Liver (tissue), 3 donors: Measurements from ENCODE around the gene DOCK8.

Experiments
- EGR1 ChIP-seq, 2 donors: IDR thresholded peaks; 2 replicates each; pipeline ENCODE4 v1.6.1; 2016 to 2018; ENCODE audit warnings: antibody characterized with exemption in 2 of 2, low read depth in 2 of 2
- RXRA ChIP-seq, 2 donors: IDR thresholded peaks; 2 replicates each; pipeline ENCODE4 v1.6.1; 2017 to 2018; ENCODE audit warnings: antibody characterized with exemption in 2 of 2, mild to moderate bottlenecking in 1 of 2
- TAF1 ChIP-seq: conservative IDR thresholded peaks from 2 replicates; pipeline ENCODE4 v1.6.1; 2016; ENCODE audit warnings: antibody characterized with exemption, mild to moderate bottlenecking
- TF ChIP-seq, protein P1 (sequence below): fragments of 150-350 bp; IDR thresholded peaks from 2 replicates; pipeline ENCODE4 v1.5.1; 2017; ENCODE audit warnings: improper control_type of control experiment, low read depth, low read length; ENCODE audit not compliant: missing input control
- TF ChIP-seq, protein P2 (sequence below): IDR thresholded peaks from 2 replicates; pipeline ENCODE4 v1.6.1; 2016; ENCODE audit warnings: antibody characterized with exemption
- donor health status: healthy.
- donor health status: healthy.

DNA sequence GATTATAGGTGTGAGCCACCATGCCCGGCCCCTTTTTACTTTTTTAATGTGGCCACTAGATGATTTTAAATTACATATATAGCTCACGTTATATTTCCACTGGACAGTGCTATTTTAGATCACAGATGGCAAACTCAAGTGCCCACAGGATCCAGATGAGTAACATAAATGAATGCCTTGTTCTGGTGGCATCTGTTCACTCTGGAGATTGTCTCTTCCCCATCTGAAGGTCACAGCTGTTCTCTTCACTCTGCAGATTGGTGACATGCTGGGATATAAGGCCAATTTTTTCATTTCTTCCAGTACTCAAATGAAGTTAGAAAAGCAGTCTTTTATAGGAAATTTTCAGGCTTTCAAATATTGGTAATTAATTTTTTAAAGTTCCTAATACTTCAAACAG is 160.1 kb downstream of the DOCK8 start:
- TF ChIP-seq RXRA (IDR thresholded peaks at IDR 0.05): no peak
- TF ChIP-seq, protein P1, sequence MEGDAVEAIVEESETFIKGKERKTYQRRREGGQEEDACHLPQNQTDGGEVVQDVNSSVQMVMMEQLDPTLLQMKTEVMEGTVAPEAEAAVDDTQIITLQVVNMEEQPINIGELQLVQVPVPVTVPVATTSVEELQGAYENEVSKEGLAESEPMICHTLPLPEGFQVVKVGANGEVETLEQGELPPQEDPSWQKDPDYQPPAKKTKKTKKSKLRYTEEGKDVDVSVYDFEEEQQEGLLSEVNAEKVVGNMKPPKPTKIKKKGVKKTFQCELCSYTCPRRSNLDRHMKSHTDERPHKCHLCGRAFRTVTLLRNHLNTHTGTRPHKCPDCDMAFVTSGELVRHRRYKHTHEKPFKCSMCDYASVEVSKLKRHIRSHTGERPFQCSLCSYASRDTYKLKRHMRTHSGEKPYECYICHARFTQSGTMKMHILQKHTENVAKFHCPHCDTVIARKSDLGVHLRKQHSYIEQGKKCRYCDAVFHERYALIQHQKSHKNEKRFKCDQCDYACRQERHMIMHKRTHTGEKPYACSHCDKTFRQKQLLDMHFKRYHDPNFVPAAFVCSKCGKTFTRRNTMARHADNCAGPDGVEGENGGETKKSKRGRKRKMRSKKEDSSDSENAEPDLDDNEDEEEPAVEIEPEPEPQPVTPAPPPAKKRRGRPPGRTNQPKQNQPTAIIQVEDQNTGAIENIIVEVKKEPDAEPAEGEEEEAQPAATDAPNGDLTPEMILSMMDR: no peak
- TF ChIP-seq, protein P2, sequence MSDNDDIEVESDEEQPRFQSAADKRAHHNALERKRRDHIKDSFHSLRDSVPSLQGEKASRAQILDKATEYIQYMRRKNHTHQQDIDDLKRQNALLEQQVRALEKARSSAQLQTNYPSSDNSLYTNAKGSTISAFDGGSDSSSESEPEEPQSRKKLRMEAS: no peak
- no peak for TF ChIP-seq EGR1 (IDR thresholded peaks at IDR 0.05; ENCODE audit: low read depth in 2 of 2)
- TF ChIP-seq TAF1: no peak
